COR-L47 (cell line): ENCODE measurements around the gene MUC4.
"Not testable (repeated sequence)": the region's sequence is repeated elsewhere in the genome, so short reads cannot be mapped to it uniquely, and the experiment has no call there.

Source experiments
- DNase-seq: peaks from one replicate; lab custom pipeline; 2025; lab: John Stamatoyannopoulos, UW

The MUC4 gene

GRCh38 chr3:195813916-195814640 is 2.3 kb upstream of the MUC4 start:
- DNase-seq: no peak

DNA sequence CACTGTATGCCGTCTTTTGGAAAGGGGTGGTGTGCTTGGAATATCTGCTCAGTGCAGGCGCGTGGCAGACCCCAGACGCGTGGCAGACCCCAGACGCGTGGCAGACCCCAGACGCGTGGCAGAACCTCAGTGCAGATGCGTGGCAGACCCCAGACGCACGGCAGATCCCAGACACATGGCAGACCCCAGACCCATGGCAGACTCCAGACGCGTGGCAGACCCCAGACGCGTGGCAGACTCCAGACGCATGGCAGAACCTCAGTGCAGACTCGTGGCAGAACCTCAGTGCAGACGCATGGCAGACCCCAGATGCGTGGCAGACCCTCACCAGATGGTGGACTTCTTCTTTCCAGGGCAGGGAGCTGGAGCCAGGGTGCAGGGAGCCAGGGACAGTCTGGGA is 637 bp upstream of the MUC4 start:
- DNase-seq: no peak

- DNase-seq: no peak
Observed at GRCh38 chr3:195810455-195810845, 1.3 kb downstream of the MUC4 start.

DNA sequence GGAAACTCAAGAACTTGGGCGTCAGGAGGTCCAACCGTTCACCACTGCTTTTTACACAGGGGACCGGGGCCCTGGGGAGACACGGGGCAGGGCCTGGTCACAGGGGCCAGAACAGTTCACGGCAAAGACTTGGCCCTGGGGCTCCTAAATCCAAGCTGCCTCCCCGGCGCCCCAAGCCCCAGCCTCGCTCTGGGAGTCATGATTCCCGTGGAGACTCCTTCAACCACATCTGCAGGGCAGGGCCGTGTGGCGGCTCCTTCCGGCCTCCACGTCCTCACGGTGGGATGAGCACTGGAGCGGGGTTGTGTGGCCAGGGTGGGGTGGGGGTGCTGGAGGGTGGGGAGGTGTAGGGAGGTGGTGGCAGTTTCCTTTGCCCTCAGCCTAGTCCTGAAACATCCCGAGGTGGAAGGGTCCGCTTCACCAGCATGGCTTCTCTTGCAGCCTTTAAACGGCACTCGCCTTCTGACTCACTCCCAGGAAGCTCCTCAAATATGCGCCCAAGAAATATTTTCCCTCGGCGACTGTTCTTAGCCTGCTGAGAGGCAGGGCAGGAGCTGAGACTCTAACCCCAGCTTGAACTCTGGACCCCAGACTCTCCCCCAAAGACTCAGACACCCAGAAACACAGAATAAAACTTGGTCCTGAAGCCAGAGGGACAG is 1.8 kb downstream of the MUC4 start:
- no peak for DNase-seq

DNA sequence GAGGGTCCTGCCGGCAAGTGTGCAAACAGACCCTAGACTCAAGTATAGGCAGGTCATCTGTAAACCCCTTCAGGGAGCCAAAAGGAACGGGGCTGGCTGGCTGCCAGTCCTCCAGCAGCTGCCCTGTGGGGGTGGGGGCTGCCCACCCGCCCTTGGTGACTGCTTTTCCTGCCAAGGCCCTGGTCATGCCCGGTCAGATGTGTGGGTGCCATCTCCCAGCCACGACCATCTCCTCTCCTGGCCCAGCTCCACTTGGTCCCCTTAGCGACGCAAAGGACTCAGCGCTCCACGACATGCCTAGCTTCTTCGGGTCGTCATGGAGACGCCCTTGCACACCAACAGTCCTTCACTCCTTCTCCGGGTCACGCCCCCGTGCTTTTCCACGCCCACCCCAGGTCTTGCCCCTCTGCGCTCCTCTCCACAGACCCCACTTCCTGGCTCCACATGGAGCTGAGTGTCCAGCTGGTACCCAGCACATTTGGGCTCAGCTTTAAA is 2.4 kb downstream of the MUC4 start:
- peak; percentile 17 for DNase-seq

- DNase-seq: no peak
Observed at GRCh38 chr3:195808741-195809290, 2.9 kb downstream of the MUC4 start.

- DNase-seq: no peak
Observed at GRCh38 chr3:195807681-195808121, 4.0 kb downstream of the MUC4 start.

DNA sequence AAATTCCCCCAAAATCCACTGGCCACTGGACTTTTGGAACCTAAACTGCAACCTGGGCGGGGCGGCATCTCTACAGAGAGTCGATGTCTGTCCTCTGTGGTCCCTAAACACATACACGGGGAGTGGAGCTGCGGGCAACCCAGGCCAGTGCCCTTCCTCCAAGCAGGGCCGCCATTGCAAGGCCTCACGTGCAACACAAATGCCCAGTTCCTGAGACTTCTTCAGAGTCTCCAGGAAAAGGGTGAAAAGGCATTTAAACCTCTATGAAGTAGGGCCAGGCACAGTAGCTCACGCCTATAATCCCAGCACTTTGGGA is 4.9 kb downstream of the MUC4 start:
- no peak for DNase-seq

DNA sequence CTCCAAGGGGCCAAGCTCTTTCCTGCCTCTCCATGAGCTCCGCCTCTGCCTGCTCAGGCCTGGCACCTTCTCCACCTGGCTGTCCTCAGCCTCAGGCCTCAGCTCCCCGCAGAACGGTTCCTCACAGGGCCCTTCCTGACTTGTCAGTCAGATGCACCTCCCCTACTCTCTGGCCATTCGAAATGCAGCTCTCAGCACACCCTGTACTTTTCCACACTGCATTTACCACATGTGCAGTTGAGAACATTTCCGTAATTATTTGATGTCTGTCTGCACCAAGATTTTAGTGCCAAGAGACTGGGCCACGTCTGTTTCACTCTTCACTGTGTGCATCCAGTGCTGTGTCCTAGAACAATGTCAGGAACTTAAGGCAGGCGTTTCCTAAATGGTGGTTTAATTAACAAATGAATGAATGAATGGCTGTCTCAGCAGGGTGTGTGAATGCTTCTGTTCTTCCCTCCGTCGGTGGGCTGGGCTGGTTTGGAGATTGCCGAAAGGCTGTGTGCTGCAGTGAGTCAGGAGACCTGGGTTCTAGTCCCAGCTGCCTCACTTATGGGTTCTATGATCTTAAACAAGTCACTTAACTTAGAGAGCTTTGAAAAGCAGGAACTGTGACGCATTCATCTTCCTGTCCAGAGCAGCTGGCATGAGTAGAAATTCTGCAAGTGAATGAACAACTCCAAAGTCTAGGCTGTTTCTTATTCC is 5.4 kb downstream of the MUC4 start:
- no peak for DNase-seq

DNA sequence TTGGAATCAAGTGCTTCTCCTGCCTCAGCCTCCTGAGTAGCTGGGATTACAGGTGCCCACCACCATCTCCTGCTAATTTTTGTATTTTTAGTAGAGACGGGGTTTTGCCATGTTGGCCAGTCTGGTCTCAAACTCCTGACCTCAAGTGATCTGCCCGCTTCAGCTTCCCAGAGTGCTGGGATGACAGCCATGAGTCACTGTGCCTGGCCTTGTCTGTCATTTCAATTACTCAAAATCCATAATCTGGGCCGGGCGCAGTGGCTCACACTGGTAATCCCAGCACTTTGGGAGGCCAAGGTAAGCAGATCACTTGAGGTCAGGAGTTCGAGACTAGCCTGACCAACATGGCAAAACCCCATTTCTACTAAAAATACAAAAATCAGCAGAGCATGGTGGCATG is 6.1 kb downstream of the MUC4 start:
- DNase-seq: not testable (repeated sequence)

DNA sequence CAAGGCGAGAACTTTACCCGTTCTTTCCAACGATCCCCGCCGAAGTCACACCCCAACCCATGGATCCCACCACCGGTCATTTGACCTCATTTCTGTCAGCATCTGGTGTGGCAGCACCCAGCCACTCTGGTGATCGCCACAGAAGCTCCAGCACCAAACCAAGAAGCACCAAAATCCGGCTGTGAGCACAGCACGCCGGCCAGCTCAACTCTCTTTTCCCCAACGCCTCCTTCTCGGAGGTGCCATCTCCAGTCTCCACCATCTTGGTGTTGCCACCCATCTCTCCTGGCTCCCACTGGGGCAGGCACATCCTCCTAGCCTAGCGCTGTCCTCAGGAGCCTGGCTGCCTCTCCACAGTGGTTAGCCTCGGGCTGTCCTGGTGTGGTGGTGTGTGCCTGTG is 6.5 kb downstream of the MUC4 start:
- DNase-seq: no peak

DNA sequence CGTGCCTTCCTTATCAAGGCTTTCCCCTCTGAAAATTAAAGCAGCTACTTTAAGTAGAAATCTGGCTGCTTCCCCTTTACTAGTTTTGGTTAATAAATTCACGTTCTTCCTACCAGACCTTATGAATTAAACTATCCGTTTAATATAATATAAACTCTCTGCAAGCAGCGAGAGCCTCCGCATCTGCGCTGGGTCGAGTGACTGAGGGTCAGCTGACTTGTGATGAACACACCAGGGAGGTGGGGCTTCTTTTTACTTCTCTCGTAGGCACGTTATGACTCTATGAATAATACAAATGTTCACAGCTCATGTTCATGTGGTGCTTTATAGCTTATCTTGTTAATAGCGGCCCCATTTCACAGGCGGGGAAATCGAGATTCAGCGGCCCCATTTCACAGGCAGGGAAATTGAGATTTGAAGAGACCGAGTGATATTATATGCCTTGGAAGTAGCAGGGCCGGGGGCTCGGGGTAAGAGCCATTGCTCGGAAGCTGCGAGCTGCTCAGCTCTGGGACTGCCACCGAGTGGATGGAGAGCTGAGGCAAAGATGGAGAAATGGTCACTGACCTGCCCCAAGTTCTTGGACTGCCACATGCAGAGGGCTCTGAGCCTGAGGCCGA is 8.3 kb downstream of the MUC4 start:
- DNase-seq: no peak

DNA sequence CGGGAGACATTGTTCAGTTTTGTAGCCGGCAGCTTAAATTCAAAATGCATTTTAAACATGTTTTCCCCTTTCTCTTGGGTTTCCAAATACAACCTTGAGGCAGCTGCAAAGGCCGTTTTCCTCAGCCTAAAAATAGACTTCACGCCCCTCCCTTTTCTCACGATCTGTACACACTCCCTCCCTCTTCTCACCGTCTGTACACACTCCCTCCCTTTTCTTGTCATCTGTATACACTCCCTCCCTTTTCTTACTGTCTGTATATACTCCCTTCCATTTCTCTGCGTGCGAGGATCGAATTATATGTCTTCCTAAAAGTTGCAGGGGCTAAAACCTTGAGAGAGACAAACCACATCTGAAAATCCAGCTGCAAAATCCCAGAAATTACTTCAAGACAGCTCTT is 8.9 kb downstream of the MUC4 start:
- DNase-seq: no peak

GRCh38 chr3:195802261-195802701 is 9.4 kb downstream of the MUC4 start:
- DNase-seq: no peak

DNA sequence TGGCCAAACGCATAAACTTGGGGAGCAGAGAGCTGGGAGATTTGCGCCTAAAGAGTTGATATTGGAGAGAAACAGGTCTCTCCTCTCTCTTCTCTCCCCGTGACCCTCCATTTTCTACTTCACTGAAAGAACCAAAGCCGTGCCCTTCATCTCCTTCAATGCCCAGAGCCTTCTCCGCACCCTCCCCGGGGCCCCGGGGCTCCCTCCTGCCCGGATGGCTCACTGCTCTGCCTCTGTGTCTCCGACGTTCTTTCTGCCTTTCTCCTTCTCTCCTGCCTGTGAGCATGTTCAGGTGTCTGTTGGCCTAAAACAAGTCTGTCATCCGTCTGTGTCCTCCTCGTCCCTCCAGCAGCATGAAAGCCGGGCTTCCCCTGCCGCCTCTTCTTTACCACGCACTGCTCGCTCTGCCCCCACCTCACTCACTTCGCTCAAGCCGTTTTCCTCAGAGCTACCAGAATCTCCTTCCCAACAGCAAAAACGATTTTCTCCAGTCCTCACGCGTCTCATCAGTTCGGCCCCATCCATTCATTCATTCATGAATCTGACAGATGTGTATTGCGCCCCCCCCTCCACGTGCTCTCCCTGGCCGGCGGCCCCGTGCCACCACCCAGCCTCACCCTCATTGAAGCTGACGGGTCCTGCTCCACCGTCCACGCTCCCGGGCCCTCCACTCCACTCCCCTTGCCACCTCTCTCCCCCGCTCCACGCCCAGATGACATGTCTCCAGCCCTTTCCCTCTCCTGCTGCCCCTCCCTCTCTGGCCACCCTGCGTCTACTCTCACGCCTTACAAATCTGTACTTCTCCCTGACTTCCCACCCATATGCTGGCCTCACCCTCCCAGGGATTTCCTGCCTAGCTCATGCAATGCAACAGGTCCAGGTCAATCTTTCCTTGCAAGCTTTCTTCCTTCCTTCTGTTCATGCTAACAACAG is 10.2 kb downstream of the MUC4 start:
- no peak for DNase-seq

GRCh38 chr3:195800240-195800639 is 11.5 kb downstream of the MUC4 start:
- DNase-seq: no peak

GRCh38 chr3:195796795-195797194 is 14.9 kb downstream of the MUC4 start:
- DNase-seq: no peak

- no peak for DNase-seq
Observed at GRCh38 chr3:195794708-195795107, 17.0 kb downstream of the MUC4 start.

GRCh38 chr3:195792621-195793020 is 19.1 kb downstream of the MUC4 start:
- DNase-seq: not testable (repeated sequence)

DNA sequence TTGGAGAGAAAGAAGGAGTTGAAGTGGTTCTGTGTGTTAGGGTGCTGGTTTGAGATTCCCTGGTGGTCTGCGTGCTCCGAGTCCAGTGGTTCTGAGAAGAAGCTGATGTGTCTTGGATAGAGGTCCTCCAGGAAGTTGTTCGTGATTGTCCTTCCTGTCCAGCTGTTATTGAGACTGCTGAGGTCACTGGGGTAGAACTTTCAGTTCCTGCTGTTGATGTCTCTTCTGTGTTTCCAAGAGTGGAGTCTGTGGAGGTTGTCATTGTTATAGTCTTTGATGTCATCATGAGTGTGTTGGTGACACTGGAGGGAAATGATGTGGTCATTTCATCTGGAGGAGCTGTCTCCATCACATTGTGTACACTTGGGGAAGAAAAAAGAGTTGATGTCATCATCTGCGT is 20.8 kb downstream of the MUC4 start:
- DNase-seq: no peak
